Right lung (tissue), 10 donors: ENCODE measurements around the gene DUSP15. TPM values are rescaled to one million over a fixed set of nuclear protein-coding genes. Genes with fewer than 3 reads are reported as not detected.
"Not testable (repeated sequence)": the region's sequence is repeated elsewhere in the genome, so short reads cannot be mapped to it uniquely, and the experiment has no call there.

ENCODE experiments used
- DNase-seq, 2 donors: peaks; one replicate each; pipeline ENCODE4 v3.0.0-alpha.2; 2013
- long read RNA-seq, 8 donors: transcript quantifications; one replicate each; lab custom pipeline, GENCODE V29; 2026
- polyA plus RNA-seq, 5 donors: library from polyadenylated mRNA; unstranded; fragments of 120-200 nt; gene quantifications; one replicate each; pipeline versions ENCODE4 v1.2.1 to v1.2.3, GENCODE V29; 2013; ENCODE audit warnings: inconsistent platforms in 1 of 5, low replicate concordance in 1 of 5; ENCODE audit not compliant: insufficient read length in 5 of 5, insufficient read depth in 1 of 5

DUSP15 gene
- polyA plus RNA-seq: 10 to 100 TPM in 3 of 5 donors, 1 to 10 TPM in 2; 8.0 to 13.9 (median 11.2) TPM
- long read RNA-seq, donor 1, transcript DUSP15-202 (7 exons, 1,454 nt): major isoform, 6 of 9 reads
- long read RNA-seq, donor 1, partial matches to known transcripts: 0 of 9 reads
- long read RNA-seq, donor 1, other reads (novel, unspliced or antisense): 0 of 9 reads
- long read RNA-seq, donor 2, transcript DUSP15-202 (7 exons, 1,454 nt): major isoform, 5 of 7 reads
- long read RNA-seq, donor 2, partial matches to known transcripts: 0 of 7 reads
- long read RNA-seq, donor 2, other reads (novel, unspliced or antisense): 0 of 7 reads
- long read RNA-seq, donor 3, partial matches to known transcripts: 0 of 2 reads
- long read RNA-seq, donor 3, other reads (novel, unspliced or antisense): 0 of 2 reads
- long read RNA-seq, donor 4: 0 reads
- long read RNA-seq, donor 5, transcript DUSP15-202 (7 exons, 1,454 nt): major isoform, 6 of 7 reads
- long read RNA-seq, donor 5, partial matches to known transcripts: 0 of 7 reads
- long read RNA-seq, donor 5, other reads (novel, unspliced or antisense): 0 of 7 reads
- long read RNA-seq, donor 6, partial matches to known transcripts: 0 of 4 reads
- long read RNA-seq, donor 6, other reads (novel, unspliced or antisense): 0 of 4 reads
- long read RNA-seq, donor 7, transcript DUSP15-202 (7 exons, 1,454 nt): major isoform, 5 of 6 reads
- long read RNA-seq, donor 7, partial matches to known transcripts: 0 of 6 reads
- long read RNA-seq, donor 7, other reads (novel, unspliced or antisense): 0 of 6 reads
- long read RNA-seq, donor 8, partial matches to known transcripts: 0 of 3 reads
- long read RNA-seq, donor 8, other reads (novel, unspliced or antisense): 0 of 3 reads

- DNase-seq: peak; percentile 47 to 51
Measured at GRCh38 chr20:31869942-31870725, at the start of gene DUSP15, which contains the start of gene TTLL9. Gene DUSP15 (minus strand): TSS chr20:31870527. CDS start chr20:31870337, 190 bp downstream. Gene TTLL9 (plus strand): TSS chr20:31870634. CDS start chr20:31871127, 493 bp downstream.

DNA sequence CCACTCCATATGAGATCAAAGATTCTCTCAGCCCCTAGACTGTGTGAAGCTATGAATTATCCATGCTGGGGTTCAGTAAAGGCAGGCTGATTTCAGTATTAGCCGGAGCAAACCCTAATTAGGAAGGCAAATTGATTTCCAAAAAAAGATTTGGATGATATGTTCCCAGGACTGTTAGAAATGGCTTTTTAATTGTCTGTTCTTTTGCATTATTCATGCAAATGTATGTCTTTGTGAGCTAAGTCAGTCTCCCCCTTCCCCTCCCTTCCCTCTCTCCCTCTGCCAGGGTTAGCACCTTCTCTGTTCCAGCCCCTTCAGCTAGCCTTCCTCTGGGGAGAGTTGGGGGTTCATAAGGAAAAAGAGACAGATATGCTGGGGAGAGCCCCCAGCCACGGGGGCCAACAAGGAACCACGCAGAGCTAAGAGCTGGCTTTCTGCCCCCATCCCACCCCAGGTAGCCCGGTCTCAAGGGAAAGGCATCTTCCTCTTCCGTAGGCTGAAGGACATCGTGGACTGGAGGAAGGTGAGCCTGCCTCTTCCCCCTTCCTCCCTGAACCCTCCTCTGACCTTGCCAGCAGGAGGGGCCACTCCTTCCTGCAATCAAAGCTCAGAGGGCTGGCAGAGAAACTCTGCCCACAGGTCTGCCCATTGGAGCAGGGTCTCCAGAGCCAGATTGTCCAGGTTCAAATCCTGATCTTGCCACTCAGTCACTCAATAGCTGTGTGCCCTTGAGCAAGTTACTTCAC lies 49.3 kb upstream of the DUSP15 start:
- DNase-seq: no peak

- no peak for DNase-seq
Measured at GRCh38 chr20:31918466-31919105, 48.3 kb upstream of the DUSP15 start.

- DNase-seq: not testable (repeated sequence)
Measured at GRCh38 chr20:31917962-31918412, 47.7 kb upstream of the DUSP15 start.

DNA sequence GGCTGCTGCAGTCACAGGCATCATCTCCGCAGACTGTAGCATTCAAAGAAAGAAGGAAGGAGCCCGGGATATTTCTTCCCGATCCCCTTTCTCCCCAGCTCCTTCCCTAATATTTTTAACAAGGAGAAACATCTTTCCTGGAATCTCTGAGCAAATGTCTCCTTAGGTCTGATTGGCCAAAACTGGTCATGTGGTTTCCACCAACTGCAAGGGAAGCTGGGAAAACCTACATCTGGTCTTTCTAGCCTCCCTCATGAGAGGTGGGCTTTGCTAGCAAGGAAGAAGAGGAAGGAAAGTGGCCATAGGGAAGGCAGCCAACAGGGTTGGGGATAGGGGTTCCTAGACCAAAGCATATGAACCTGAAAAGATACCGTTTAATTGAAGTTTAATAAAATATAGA lies 46.4 kb upstream of the DUSP15 start:
- DNase-seq: no peak

- DNase-seq: no peak
Measured at GRCh38 chr20:31915491-31916280, 45.4 kb upstream of the DUSP15 start.

DNA sequence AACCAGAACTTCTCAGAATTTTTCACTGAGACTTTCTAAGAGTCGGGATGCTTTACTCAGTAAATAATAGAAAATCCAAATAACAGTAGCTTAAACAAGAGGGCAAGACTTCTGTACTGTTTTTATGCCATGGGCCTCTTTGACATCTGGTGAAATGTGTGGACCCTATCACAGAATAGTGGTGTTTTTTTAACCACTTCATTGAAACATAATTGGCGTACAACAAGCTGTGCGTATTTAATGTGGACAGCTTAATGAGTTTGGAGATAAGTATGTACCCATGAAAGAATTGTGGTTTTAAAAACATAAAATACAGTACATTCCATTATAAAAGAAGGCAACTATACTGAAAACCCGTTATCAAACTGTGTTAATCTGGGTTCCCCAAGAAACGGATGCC lies 43.8 kb upstream of the DUSP15 start:
- DNase-seq: no peak

- no peak for DNase-seq
Measured at GRCh38 chr20:31913431-31914157, 43.3 kb upstream of the DUSP15 start.

DNA sequence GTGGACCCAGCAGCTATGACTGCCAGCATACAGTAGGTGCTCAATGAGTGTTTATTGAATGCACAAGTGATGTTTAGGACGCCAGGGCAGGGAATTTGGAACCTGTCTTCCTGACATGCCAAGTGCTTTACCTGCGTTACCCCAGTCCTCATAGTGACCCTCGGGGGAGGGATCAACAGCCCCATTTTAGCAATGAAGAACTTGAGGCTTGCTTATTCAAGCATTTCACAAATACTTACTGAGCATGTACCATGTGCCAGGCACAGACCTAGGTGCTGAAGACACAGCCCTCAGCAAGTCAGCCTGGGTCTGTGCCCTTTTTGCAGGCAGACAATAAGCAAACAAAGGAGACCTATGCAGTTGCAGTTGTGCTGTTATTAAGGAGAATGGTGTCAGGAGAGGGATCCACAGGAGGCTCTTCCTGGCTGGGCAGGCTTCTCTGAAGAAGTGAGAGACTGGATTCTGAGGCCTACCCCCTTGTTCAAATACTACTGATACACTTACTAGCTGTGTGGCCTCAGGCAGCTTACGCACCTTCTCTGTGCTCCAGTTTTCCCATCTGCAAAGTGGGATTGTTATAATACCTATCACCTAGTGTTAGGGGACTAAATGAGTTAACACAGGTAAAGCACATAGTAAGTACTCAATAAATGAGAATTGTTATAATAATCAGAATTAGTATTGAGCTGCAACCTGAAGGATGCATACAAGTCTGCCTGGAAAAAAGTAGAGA lies 39.9 kb upstream of the DUSP15 start:
- no peak for DNase-seq

GRCh38 chr20:31909253-31910070 lies 39.1 kb upstream of the DUSP15 start:
- DNase-seq: no peak

- no peak for DNase-seq
Measured at GRCh38 chr20:31908424-31908823, 38.1 kb upstream of the DUSP15 start.

- no peak for DNase-seq
Measured at GRCh38 chr20:31908016-31908415, 37.7 kb upstream of the DUSP15 start.

DNA sequence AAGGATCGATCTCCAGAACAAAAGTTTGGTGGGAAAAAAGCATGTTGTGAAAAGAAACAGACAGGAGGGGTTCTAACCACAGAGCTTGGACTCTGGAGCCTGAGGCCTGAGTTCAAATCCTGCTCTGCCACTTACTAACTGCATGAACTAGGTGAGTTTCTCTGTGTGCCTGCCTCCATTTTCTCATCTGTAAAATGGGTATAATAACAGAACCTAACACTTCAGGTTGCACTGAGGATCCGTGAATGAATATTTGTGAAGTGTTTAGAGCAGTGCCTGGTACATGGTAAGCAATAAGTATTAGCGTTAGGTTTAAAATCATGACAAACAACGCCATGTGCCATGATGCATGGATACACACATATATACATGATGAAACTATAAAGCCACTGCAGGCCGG lies 36.7 kb upstream of the DUSP15 start:
- DNase-seq: no peak

- DNase-seq: no peak
Measured at GRCh38 chr20:31906001-31906400, 35.7 kb upstream of the DUSP15 start.

DNA sequence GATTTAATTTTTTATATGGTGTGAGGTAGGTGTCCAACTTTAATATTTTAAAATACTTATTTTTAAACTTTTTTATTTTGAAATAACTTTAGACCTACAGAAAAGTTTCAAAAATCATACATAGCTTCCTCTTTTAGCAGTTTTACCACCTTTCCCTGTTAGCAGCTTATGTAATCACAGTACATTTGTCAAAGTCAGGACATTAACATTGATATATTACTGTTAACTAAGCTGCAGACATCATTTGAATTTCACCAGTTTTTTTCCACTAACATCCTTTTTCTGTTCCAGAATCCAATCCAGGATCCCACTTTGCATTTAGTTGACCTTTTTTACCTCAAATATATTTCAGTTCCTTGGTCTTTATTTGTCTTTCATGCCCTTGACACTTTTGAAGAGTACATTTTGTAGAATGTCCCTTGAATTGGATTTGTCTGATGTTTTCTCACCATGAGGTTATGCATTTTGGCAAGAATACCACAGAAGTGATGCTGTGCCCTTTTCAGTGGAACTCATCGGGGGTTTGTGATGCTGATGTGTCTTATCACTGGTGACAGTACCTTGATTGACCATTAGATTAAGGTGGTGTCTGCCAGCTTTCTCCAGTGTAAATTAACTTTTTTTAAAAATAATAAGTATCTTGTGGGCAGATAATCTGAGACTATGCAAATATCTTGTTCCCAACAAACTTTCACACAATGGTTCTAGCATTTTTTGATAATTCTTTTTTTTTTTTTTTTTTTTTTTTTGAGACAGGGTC lies 33.5 kb upstream of the DUSP15 start:
- no peak for DNase-seq

- DNase-seq: no peak
Measured at GRCh38 chr20:31901615-31902014, 31.3 kb upstream of the DUSP15 start.
